Muscle of back (tissue), 13 donors: Measurements from ENCODE around the gene HSPB9. TPM values are rescaled to one million over a fixed set of nuclear protein-coding genes. Genes with fewer than 3 reads are reported as not detected.

ENCODE experiments used
- DNase-seq, 3 donors: peaks; one replicate each; pipeline versions ENCODE4 v3.0.0 to v3.0.0-alpha.2; 2013
- long read RNA-seq, 9 donors: transcript quantifications; one replicate each; lab custom pipeline, GENCODE V29; 2026
- polyA plus RNA-seq, 10 donors: library from polyadenylated mRNA; unstranded; fragments of 120-200 nt; gene quantifications; one replicate each; pipeline ENCODE4 v1.2.1, GENCODE V29; 2013; ENCODE audit not compliant: insufficient read length in 10 of 10

The HSPB9 gene, protein sequence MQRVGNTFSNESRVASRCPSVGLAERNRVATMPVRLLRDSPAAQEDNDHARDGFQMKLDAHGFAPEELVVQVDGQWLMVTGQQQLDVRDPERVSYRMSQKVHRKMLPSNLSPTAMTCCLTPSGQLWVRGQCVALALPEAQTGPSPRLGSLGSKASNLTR
- under 1 TPM in 9 of 10 donors, not detected in 1; 0.11 to 0.38 (median 0.21) TPM for polyA plus RNA-seq
- long read RNA-seq, donor 1: 0 reads
- long read RNA-seq, donor 2, partial matches to known transcripts: 0 of 1 reads
- long read RNA-seq, donor 2, other reads (novel, unspliced or antisense): 0 of 1 reads
- long read RNA-seq, donor 3: 0 reads
- long read RNA-seq, donor 4, partial matches to known transcripts: 0 of 1 reads
- long read RNA-seq, donor 4, other reads (novel, unspliced or antisense): 0 of 1 reads
- long read RNA-seq, donor 5, partial matches to known transcripts: 0 of 3 reads
- long read RNA-seq, donor 5, other reads (novel, unspliced or antisense): 0 of 3 reads
- long read RNA-seq, donor 6, partial matches to known transcripts: 0 of 1 reads
- long read RNA-seq, donor 6, other reads (novel, unspliced or antisense): 0 of 1 reads
- long read RNA-seq, donor 7: 0 reads
- long read RNA-seq, donor 8: 0 reads
- long read RNA-seq, donor 9: 0 reads

DNA sequence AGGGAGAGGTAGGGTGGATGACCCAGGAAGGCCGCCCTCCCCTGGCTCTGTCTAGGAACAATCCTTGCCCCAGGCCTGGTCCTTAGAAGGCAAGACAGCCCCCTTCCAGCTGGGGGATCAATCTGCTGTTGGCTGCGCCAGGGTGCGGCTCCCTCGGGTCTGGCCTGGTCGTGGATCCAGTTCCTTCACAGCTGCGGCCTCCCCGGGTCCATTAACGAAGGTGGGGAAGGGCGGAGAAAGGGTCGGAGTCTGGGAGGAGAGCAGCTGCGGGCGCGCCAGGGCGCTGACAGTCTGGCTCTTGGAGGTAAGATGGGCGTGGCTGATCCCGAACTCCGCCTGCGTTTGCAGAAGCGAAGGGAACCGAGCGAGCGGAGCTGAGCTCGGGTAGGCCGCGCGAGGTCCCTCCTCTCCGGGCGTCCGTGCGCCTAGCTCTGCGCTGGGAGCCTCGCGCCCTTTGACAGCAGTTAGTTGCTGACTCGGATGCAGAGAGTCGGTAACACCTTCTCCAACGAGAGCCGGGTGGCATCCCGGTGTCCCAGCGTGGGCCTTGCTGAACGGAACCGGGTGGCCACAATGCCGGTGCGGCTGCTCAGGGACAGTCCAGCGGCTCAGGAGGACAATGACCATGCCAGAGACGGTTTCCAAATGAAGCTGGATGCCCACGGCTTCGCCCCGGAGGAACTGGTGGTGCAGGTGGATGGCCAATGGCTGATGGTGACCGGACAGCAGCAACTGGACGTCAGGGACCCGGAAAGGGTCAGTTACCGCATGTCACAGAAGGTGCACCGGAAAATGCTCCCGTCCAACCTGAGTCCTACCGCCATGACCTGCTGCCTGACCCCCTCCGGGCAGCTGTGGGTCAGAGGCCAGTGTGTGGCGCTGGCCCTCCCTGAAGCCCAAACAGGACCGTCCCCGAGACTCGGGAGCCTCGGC is at the start of gene HSPB9:
TSS of gene HSPB9 (plus strand) at position 434 of the 933 bp plus-strand sequence. CDS start at position 481, 47 bp downstream.
- DNase-seq: peak; percentile 26 to 77 (median 62)

DNA sequence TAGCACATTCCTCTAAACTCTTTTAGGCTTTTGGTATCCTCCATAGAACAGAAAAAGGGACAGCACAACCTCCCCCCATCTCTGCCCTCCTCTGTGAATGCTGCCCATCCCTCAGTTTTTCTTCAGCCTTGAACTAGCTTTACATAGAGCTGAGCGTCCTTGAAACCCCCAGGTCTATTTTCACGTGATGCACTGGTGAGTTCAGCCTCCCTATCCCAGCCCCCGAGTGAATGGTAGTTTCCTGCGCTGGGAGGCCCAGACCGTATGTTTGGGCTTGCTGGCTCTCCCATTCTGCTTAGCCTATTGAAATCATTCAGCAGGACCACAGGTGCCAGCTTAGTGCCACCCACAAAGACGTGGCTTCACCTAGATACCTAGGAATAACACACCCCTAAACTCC is 46.8 kb upstream of the HSPB9 start:
- DNase-seq: no peak

DNA sequence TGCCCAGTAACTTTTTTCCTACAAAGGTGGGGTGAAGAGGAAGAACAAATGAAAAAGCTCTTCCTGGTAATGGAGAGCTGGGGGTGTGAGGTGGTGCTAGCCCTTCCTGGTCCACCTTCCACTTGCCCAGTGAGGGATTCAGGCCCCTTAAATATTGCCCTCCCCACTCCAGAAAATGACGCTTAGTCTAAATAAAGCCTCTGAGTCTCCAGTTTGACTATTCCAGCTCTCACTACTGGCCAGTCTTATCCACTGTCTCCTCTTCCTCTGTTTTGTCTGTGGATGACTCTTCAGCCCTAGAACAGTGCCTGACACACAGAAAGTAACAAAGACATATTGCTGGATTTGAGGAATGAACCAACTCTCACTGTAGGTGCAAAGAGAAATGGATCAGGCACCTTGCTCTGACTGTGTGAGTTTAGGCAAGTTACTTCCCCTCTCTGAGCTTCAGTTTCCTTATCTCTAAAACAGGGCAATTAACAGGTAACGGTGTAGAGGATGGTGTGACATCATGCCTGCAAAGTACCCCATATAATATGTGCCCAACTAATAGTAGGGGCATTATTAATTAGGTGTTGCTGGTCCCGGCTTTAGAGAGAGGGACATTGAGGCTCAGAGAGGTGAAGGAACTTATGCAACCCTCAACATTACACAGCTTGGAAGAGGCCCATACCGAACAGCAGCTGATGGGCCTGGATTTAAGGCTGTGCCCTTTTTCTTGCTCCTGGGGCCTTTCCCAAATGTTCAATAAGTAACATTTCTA is 45.6 kb upstream of the HSPB9 start:
- DNase-seq: no peak

DNA sequence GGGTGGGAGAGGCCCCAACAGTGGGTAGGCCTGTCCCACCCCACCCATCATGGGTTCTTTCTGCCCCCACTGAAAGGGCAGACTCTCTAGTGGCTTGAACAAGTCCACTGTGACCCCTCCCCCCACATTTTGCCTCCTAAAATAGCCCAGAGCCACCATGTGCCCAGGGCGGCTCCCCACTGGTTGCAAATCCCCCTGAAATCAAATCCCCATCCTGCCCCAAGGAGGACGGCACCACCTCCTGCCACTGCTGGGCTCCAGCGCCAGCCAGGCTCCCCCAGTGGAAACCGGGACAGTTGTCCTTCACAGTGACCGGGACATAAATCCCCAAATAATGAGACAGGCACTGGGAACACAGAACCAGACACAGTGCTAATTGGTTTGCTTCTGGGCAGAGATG is 44.8 kb upstream of the HSPB9 start:
- no peak for DNase-seq

DNA sequence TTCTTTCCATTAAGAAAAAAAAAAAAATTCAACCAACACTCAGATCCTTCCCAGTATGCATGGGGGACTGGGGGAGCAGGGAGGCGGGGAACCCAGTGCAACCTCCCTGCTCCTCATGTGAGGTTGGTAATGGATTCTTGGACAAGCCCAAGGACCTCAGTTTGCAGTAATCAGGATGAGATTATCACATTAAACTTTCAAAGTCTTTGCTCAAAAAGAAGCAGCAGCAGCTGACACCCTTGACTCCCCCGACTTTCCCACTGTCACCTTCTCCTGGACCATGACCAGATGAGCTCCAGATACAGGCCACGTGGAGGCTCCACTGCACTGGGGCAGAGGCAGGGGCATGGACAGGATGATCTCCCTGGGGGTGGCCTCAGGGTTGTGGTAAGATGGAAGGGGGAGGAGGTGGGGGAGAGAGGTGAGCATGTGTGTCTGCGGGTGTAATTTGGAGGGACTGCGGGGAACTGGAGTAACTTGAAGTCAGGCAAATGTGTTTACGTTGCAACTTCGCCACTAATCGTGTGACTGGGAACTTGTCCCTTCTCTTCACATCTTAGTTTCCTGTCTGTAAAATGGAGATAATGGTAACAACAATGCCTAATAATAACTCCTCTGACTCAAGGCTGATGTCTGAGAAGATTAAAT is 44.1 kb upstream of the HSPB9 start:
- no peak for DNase-seq

DNA sequence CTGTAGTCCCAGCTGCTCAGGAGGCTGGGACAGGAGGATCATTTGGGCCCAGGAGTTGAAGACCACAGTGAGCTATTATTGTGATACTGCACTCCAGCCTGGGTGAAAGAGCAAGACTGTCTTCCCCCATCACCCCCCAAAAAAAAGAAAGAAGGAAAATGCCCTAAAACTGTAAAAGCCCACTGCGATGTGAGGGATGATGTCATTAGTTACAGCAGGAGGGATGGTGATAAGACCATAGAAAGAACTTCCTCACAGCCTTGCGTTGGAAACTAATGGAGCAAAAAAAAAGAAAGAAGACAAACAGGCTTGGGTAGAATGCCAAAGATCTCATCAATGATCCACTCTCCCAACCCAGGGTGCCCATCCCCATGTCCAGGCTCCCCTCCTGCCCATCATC is 43.1 kb upstream of the HSPB9 start:
- DNase-seq: no peak

DNA sequence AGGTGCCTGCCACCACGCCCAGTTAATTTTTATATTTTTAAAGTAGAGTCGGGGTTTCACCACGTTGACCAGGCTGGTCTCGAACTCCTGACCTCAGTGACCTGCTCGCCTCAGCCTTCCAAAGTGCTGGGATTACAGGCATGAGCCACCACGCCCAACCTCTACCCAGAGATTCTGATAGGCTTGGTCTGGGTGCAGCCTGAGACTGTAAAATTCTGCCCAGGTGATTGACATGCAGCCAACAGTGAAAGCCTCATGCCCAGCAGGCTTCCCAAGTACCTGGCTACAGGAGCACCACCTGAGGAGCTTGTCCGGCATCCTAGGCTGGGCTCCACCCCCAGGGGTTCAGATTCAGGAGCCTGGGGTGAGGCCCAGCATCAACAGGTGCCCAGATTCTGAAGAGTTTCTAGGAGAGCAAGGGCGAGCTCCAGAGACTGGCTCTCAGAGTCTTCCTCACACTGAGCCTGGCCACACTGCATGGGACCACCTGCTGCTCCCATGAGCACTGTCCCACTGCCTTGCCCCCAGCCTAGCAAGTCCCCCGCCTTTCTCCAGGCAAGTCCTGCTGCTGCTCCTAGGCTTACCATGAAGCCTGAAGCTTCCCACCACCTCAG is 41.0 kb upstream of the HSPB9 start:
- DNase-seq: no peak

DNA sequence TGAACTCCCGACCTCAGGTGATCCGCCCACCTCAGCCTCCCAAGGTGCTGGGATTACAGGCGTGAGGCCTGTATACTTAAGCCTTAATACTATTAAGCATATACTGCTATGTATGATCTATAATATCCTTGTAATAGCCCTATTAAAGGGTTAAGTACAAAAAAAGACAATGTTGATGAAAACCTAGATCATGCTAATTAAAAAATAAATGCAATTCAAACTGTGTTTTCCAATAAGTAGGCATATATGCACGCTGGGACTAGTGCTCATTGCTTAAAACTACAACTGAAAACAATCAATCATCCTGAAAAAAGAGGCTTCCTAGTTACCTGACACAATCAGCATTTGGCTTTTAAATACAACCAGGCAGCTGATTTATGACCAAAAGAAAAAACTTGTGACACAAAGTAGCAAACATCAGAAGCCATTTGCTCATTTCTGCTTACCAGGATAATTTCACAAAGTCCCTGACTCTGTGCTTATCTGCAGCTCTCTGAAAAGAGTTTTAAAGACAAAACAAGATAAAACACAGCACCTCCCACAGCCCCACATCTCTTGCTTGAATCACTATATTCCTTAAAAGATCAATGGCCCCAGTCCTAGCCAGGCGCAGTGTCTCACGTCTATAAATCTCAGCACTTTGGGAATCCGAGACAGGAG is 35.4 kb upstream of the HSPB9 start:
- DNase-seq: no peak

DNA sequence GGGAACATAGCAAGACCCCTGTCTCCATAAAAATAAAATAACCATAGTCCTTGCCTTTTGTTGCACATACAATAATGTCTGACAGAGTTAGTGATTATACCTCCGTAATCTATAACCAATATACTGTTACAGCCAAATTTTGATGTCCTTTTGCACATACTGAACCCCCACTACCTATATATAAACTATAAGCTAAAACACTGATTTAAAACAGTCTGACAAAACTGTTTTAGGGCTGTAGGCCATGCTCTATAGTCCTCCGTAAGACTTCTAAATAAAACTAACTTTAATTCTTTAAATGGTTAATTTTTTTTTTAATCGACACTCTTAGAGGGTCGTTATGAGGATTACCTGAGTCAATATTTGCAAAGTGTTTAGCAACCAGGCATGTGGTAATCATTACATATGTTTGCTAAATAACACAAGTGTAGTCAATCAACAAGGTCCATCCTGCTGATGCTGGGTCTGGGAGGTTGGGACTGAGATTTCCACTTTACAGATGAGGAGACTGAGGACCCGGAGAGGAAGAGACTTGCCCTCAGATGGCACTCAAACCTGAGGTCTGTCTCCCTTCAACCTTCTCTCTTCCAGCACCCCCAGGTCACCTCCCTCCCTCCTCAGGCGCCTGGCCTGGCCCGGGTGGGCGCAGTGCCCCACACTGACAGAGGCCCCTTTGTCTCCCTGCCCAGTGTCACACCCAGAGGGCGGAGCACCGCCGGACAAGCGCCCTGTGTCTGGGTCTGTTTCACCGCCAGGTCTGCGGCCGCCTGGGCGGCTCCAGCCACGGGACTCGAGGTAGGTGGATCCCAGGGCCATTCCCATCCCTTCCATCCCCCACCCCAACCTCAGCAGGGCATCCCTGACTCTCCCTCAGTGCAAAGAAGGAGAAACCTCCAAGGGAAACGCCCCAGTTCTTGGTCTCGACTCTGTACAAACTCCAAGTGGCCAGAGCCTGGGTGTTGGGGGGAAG is 34.6 kb upstream of the HSPB9 start:
- DNase-seq: no peak

DNA sequence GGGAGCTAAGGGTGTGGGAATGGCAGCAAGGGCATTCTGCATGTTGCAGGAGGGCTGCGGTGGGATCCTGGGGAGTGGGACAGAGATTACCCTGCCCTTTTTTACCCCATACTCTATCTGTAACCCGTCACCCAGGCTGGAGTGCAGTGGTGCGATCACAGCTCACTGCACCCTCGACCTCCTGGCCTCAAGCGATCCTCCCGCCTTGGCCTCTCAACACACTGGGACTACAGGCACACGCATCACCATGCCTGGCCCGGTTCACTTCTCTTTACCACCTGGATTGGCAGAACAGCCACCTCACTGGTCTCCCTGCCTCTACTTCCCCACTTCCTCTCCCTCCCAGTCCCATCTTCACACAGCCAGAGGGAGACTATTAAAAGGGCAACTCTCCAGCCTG is 33.9 kb upstream of the HSPB9 start:
- no peak for DNase-seq

DNA sequence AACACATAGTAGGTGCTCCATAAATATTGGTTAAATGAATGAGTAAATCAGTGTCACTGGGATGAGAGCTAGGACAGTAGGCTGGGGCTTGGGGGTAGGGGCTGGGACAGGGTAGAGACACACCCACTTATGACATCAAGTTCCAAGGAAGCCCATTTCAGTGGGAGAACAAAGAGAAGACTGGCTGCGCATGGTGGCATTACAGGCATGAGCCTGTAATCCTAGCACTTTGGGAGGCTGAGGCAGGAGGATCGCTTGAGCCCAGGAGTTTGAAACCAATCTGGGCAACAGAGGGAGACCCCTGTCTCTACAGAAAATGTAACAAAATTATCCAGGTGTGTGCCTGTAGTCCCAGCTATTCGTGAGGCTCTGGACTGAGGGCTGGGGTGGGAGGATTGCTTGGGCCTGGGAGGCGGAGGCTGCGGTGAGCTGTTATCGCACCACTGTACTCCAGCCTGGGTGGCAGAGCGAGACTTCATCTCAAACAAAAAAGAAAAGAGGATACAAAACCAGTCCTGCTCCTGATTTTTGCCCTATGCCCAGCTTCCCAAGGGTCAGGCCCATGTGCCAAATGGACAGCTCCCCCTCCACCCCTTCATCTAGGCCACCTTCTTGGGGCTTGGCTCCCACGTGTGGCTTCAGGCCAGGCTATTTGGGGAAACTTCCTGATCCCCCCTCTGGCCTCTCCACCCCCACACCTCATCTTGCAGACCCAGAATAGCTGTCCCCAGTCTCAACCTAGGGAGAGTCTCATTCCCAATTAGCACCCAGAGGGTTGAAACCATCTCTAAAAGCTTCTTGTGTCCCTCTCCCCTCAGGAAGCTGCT is 31.4 kb upstream of the HSPB9 start:
- no peak for DNase-seq

DNA sequence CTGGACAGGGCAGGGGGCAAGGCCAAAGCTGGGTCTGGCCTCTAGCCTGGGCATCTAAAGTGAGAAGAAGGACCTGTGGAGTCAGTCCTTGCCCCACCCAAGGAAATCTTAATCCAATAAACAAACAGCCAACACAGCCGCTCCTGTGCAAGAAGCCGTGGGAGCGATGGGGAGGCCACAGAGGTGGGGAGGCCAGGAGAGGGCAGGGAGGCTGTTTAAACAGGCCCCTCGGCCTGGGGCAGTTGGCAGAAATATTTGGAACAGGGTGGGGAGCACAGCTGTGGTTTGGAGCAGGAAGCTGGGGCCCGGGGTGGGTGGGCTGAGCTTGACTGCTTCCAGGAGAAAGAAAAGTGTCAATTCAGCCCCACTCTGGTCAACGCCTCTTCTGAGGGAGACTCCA is 29.7 kb upstream of the HSPB9 start:
- no peak for DNase-seq

DNA sequence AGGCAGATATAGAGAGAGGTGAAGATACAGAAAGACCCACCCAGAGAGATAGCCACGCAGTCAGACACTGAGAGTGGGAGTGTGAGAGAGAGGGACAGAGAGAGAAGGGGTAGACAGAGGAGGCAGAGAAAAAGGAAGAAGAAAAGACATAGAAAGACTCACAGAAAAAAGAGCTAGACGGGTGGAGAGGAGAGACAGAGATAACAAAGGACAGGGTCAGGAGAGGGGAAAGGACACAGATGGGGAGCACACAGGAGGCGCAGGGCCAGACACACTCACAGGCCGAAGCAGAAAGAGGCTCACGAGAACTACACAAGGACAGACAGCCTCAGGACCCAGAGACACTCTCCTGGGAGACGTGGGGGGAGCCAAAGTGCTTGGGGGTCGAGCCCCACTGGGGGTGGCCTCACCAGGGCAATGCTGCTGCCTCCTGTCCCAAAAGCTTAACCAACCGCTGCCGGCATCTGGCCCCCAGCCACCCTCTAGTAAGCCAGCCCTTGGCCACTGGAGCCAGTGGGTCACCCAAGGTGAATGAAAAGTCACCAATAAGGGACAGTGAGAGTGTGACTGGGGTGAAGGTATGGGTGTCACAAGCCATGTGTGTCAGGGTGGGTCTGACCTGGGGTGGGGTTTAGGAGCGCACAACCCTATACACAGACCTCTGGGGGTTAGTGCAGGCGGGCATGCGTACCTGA is 28.1 kb upstream of the HSPB9 start:
- no peak for DNase-seq

DNA sequence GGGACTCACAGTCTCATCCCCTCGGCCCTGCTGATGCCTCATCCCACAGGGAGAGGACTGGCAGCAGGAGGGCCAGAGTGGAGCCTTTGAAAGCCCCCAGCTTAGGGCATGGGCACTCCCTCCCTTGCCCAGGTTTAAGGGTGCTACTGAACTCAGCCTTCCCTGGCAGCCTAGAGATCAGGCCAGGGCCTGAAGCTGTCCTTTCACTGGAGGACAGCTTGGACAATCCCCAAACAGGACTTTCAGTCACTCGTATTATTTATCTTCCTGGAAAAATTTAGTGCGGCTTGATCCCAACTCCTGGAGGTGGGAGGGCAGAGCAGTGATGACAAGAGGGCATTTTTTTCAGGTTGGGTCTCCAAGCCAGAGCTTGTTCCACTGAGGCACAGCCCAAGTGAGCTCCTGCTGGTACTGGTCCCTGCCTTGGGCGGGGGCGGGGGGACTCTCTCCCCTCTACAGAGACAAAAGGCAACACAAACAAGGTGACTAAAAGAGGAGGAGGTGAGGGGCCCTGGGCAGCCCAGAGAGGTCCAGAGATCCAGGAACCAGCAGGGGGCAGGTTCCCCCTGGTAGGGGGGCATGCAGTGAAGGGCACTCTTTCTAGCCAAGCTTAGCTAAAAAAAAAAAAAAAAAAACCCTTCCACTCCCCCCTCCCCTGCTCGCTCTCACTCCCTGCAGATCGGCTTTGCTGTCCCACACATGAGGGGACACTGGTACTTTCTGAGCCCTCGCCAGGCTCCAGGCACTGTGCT is 26.1 kb upstream of the HSPB9 start:
- DNase-seq: no peak

DNA sequence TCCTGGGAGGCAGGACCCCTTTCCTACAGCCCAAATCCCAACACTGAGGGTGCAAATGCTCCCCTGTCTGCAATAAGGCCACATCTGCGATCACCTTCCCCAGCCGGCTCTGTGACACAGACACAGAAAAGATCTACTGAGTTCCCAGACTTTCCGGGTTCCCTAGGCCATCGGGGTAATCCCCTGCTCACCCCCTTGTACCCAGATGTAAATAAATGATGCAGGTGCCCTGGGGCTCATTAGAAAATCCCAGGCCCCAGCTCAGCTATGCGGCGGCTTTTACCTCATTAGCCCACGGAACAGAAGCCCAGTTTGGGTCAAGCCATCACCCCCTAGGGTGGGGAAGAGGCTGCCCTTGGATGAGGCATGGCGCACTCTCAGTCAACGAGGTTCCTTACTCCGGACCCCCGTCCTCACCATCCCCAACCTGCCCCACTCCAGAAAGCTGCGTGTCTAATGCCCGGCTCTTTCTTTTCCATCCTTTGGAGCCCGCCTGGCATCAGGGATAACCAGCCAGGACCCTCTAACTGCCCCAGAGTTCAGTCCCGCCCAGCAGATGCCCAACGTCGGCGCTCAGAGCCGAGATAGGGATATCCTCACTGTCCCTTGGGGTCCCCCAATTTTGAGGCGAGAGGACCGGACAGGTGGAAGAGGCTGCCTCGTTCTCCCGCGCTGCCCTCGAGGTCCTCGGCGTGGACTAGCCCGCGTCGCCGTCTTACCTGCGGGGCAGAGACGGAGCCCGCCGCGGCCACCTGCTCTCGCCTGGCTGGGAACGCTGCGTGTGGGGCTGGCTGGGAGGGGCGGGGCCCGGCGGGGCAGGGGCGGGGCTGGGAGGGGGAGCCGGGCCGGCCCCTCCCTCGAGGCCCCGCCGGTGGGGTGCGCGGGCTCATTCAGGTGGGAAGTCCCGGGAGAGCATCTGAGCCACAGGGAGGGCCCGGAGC is 24.6 kb upstream of the HSPB9 start, which contains the start of gene ZNF385C:
TSS of gene ZNF385C (minus strand) at position 783 of the 941 bp plus-strand sequence. CDS start 35,417 bp downstream, outside the sequence.
- DNase-seq: no peak
